GM21723 (cell line): ENCODE measurements around the gene COX18.

ENCODE experiments used
- ATAC-seq: cut with Tn5 transposase; IDR thresholded peaks from one replicate; pipeline ENCODE4 v1.9.1; 2021; ENCODE audit warnings: mild to moderate bottlenecking, moderate library complexity; ENCODE audit not compliant: unreplicated experiment

Gene COX18

GRCh38 chr4:73053974-73054480 is 15.5 kb downstream of the COX18 start:
- no peak for ATAC-seq

- ATAC-seq, result no peak
These were observed 16.4 kb downstream of the COX18 start for GRCh38 chr4:73053076-73053475.

- ATAC-seq, result no peak
These were observed 17.9 kb downstream of the COX18 start for GRCh38 chr4:73051625-73052024.

GRCh38 chr4:73045879-73046278 is 23.6 kb downstream of the COX18 start:
- ATAC-seq, result no peak

- no peak for ATAC-seq
These were observed 32.5 kb downstream of the COX18 start for GRCh38 chr4:73037057-73037456.

GRCh38 chr4:73036123-73036522 is 33.4 kb downstream of the COX18 start:
- no peak for ATAC-seq

GRCh38 chr4:73034896-73035295 is 34.6 kb downstream of the COX18 start:
- no peak for ATAC-seq

GRCh38 chr4:73028621-73029020 is 40.9 kb downstream of the COX18 start:
- ATAC-seq, result no peak

- peak; percentile 74 for ATAC-seq
These were observed 47.9 kb downstream of the COX18 start for GRCh38 chr4:73021634-73022033.

- no peak for ATAC-seq
These were observed 50.0 kb downstream of the COX18 start for GRCh38 chr4:73019462-73020047.

- no peak for ATAC-seq
These were observed 50.9 kb downstream of the COX18 start for GRCh38 chr4:73018595-73018994.

- ATAC-seq, result no peak
These were observed 56.2 kb downstream of the COX18 start for GRCh38 chr4:73013310-73013709.

GRCh38 chr4:73012673-73013072 is 56.8 kb downstream of the COX18 start:
- ATAC-seq, result no peak

- no peak for ATAC-seq
These were observed 57.9 kb downstream of the COX18 start for GRCh38 chr4:73011629-73011985.

GRCh38 chr4:73010789-73011628 is 58.5 kb downstream of the COX18 start:
- ATAC-seq, result no peak

GRCh38 chr4:73007526-73008100 is 61.9 kb downstream of the COX18 start:
- no peak for ATAC-seq

GRCh38 chr4:73006286-73006990 is 63.1 kb downstream of the COX18 start:
- peak; percentile 88 for ATAC-seq

GRCh38 chr4:73005514-73005913 is 64.0 kb downstream of the COX18 start:
- no peak for ATAC-seq
